Measurements from ENCODE around the gene NLRP1. TPM values are rescaled to one million over a fixed set of nuclear protein-coding genes. Genes with fewer than 3 reads are reported as not detected.

NLRP1 gene
- total RNA-seq, 2 donors from 2014 or later = 62.7 to 73.2 TPM

- Histone ChIP-seq H3K36me3 (peaks cover 56% of the 10 kb centered on the region), H3K4me3 (no peak overlapping the region), H3K9me3 (no peaks in the 10 kb centered on the region), H3K27me3 (replicated peaks; ENCODE audit: insufficient read depth) (no peaks in the 10 kb centered on the region), H3K27ac (no peak overlapping the region), H3K4me1 (ENCODE audit: control insufficient read depth in 1 of 2, low read depth in 2 of 2) (no peaks in the 10 kb centered on the region)
- ATAC-seq (ENCODE audit: insufficient number of reproducible peaks, low FRiP score, low read depth) = no peak
- TF ChIP-seq CTCF (IDR thresholded peaks at IDR 0.05) = no peak
- no peak for DNase-seq (ENCODE audit: low spot score)
Measured at GRCh38 chr17:5540321-5540720, 44.0 kb downstream of the NLRP1 start.

DNA sequence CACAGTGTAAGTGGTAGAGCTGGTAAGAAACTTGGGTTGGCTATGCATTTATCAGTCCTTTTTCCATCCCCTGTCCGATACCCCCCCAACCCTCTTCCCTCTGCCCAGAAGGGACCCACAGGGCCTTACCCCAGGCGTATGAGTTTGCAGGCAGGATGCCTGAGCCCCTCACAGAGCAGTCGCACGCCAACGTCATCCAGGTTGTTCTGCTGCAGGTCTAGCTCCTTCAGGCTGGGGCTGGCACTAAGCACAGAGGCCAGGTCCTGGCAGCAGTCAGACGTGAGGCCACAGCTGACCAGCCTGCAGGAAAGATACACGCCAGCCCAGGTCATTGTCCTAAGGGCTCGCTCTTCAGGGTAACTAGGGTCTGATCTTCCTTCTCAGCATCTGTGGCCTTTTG lies 45.0 kb downstream of the NLRP1 start:
- Histone ChIP-seq H3K27ac (no peak overlapping the region), H3K4me3 (no peak overlapping the region), H3K27me3 (replicated peaks; ENCODE audit: insufficient read depth) (no peaks in the 10 kb centered on the region), H3K36me3 (peaks cover 53% of the 10 kb centered on the region), H3K4me1 (ENCODE audit: control insufficient read depth in 1 of 2, low read depth in 2 of 2) (no peaks in the 10 kb centered on the region), H3K9me3 (no peaks in the 10 kb centered on the region)
- ATAC-seq (ENCODE audit: insufficient number of reproducible peaks, low FRiP score, low read depth) (no peak), DNase-seq (ENCODE audit: low spot score) (no peak)
- no peak for TF ChIP-seq CTCF (IDR thresholded peaks at IDR 0.05)

DNA sequence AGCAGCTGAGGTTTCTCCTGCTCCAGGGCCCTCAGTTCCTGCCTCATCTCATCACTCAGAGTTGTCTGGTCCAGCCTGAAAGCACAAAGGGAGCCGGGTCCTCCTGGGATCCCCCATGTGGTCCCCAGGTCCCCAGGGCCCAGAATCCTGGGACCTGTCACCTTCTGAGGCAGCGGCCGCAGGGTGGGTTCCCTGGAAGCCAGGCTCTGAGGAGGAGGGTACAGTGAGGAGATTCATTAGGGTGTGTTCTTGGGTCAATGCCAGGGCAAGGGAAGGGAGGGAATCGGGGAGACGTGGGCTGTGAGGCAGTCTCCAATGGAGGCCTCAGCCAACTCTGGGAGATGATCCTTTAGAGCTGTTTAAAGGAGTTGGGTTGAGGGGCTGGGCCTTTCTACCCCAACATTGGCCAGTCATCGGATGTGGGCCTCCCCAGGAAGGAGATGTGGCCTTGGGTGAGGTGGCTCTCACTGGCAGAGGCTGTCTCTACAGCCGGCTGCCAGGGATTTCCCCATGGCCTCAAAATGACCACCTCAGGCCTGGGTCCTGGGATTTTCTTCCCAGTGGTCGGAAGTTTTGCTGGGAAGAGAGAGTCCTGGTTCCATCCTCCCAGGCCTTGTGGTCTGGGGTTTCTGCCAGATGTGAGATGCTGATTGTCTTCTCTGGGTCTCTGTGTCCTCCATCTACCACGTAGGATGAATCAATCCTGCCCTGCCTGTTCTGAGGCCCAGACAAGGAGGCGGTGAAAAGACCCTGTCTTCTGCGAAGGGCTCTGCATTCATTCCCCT lies 47.3 kb downstream of the NLRP1 start:
- no peak for DNase-seq (ENCODE audit: low spot score)
- ATAC-seq (ENCODE audit: insufficient number of reproducible peaks, low FRiP score, low read depth) = no peak
- peaks cover 56% of the 10 kb centered on the region for H3K36me3 ChIP-seq
- H3K4me1 ChIP-seq (ENCODE audit: control insufficient read depth in 1 of 2, low read depth in 2 of 2) = no peaks in the 10 kb centered on the region
- H3K27me3 ChIP-seq (replicated peaks; ENCODE audit: insufficient read depth) = no peaks in the 10 kb centered on the region
- TF ChIP-seq CTCF (IDR thresholded peaks at IDR 0.05) = no peak
- H3K4me3 ChIP-seq = no peak overlapping the region
- no peak overlapping the region for H3K27ac ChIP-seq
- no peaks in the 10 kb centered on the region for H3K9me3 ChIP-seq

DNA sequence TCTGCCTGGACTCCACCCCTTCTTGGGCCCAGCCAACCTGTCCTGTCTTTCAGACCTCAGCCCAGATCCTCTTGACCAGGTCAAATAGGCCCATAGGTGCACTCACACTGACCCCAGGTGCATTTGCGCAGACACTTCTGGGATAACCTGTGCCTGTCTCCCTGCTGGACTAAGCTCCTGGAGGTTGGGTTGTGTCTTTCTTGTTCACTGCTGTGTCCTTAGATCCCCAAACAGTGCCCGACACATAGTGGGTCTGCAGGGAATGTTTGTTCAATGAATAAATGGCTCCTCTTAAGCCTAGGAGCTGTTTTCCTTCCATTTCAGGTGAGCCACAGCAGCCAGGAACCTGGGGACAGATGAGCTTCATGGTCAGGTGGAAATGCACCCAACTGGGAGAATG lies 48.9 kb downstream of the NLRP1 start:
- no peaks in the 10 kb centered on the region for H3K4me1 ChIP-seq (ENCODE audit: control insufficient read depth in 1 of 2, low read depth in 2 of 2)
- H3K27ac ChIP-seq = no peak overlapping the region
- H3K4me3 ChIP-seq = no peak overlapping the region
- no peaks in the 10 kb centered on the region for H3K27me3 ChIP-seq (replicated peaks; ENCODE audit: insufficient read depth)
- no peaks in the 10 kb centered on the region for H3K9me3 ChIP-seq
- TF ChIP-seq CTCF (IDR thresholded peaks at IDR 0.05) = no peak
- DNase-seq (ENCODE audit: low spot score) (no peak), ATAC-seq (ENCODE audit: insufficient number of reproducible peaks, low FRiP score, low read depth) (no peak)
- peaks cover 52% of the 10 kb centered on the region for H3K36me3 ChIP-seq

DNA sequence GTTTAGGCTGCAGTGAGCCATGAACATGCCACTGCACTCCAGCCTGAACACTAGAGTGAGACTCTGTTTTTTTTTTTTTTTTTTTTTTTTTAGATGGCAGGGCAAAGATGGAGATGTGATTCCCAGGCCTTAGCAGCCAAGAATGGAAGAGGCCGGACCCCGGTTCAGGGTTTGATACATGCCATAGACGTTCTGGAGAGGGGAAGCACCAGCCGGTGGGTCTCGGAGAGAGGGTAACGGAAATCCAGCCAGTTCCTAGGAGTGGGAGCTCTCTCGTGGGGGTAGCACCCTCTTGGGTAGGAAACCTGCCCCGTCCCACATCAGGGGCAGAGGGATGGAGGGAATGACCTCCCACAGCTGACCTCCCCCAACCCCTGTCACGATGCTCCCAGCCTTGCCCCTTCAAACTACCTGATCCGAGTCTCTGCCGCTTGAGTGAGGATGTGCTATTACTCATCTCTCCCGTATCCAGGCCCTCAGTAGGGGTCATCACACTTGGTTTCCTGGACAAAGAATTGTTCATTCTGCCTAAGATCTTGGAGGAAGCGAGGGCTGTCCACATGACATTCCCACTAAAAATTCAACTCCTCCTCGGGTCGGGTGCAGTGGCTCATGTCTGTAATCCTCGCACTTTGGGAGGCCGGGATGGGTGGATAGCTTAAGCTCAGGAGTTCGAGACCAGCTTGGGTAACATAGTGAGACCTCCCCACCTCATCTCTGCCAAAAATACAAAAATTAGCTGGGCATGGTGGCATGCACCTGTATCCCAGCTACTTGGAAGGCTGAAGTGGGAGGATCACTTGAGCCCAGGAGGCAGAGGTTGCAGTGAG lies 50.6 kb downstream of the NLRP1 start:
- no peak overlapping the region for H3K27ac ChIP-seq
- H3K36me3 ChIP-seq = peaks cover 42% of the 10 kb centered on the region
- H3K4me1 ChIP-seq (ENCODE audit: control insufficient read depth in 1 of 2, low read depth in 2 of 2) = no peaks in the 10 kb centered on the region
- DNase-seq (ENCODE audit: low spot score) = no peak
- H3K27me3 ChIP-seq (replicated peaks; ENCODE audit: insufficient read depth) = no peaks in the 10 kb centered on the region
- TF ChIP-seq CTCF (IDR thresholded peaks at IDR 0.05) = no peak
- H3K9me3 ChIP-seq = no peaks in the 10 kb centered on the region
- ATAC-seq (ENCODE audit: insufficient number of reproducible peaks, low FRiP score, low read depth) = no peak
- no peak overlapping the region for H3K4me3 ChIP-seq

All from thoracic aorta (tissue), 2 donors.